Measurements from ENCODE around the gene DGKE.

The DGKE gene

DNA sequence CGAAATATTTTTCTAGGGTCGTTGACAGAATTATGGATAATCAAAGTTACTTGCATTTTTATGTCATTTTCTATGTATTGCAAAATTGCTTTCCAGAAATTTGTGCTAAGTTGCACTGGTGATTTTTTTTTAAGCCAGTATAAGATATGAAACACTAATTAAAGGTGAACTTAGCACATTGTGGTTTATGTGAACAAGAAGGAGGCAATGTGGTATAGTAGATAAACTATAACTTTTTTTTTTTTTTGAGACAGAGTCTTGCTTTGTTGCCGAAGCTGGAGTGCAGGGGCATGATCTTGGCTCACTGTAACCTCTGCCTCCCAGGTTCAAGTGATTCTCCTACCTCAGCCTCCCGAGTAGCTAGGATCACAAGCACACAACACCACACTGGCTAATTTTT, 13.2 kb downstream of the DGKE start:
- DNase-seq (ENCODE audit: low read depth, low spot score) = no peak

- no peak for DNase-seq (ENCODE audit: low read depth, low spot score)
Observed at GRCh38 chr17:56849131-56849530, 15.2 kb downstream of the DGKE start.

- DNase-seq (ENCODE audit: low read depth, low spot score) = no peak
Observed at GRCh38 chr17:56850591-56850990, 16.6 kb downstream of the DGKE start.

GRCh38 chr17:56851008-56851407, 17.1 kb downstream of the DGKE start:
- DNase-seq (ENCODE audit: low read depth, low spot score) = no peak

GRCh38 chr17:56861899-56862298, 27.9 kb downstream of the DGKE start:
- DNase-seq (ENCODE audit: low read depth, low spot score) = no peak

GRCh38 chr17:56863974-56864373, 30.0 kb downstream of the DGKE start:
- no peak for DNase-seq (ENCODE audit: low read depth, low spot score)

- no peak for DNase-seq (ENCODE audit: low read depth, low spot score)
Observed at GRCh38 chr17:56866076-56866475, 32.1 kb downstream of the DGKE start.

DNA sequence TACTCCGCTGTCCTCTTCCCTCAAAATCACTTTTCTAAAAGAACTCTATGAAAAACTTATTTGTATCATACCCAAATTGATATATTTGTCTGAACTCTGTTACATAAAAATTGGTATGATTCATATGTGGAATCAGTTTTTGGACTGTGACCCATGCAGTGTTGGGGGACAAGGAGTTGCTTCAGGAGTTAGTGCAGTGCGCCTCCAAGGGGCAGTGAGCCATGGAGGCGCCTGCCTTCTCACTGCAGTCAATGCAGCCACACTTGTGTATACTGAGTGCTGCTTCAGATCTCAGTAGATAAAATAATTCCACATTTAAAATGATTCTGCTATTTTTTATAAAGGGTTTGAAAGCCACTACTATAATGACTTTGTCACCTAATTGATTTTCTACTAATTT, 32.5 kb downstream of the DGKE start:
- DNase-seq (ENCODE audit: low read depth, low spot score) = no peak

- no peak for DNase-seq (ENCODE audit: low read depth, low spot score)
Observed at GRCh38 chr17:56867948-56868376, 34.0 kb downstream of the DGKE start.

GRCh38 chr17:56868716-56869115, 34.8 kb downstream of the DGKE start:
- DNase-seq (ENCODE audit: low read depth, low spot score) = no peak

GRCh38 chr17:56870081-56870651, 36.2 kb downstream of the DGKE start:
- no peak for DNase-seq (ENCODE audit: low read depth, low spot score)

DNA sequence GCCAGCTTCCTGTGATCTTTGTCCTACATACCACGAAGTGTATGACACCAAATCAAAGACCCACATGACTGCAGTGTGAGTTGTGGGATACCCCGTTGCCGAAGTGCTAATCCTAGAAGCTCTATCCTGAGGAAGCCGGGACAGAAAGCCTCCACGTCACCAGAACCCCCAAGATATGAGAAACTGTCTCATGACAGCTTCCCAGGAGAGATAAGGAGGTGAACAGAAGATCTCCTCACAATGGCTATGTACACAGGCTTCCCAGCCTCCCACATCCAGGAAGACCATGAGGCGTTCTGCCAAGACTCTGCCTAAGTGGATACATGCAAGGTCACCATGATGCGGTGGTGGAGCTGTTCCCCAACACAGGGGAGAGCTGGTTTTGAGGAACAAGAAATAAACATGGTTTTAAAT, 42.8 kb downstream of the DGKE start:
- no peak for DNase-seq (ENCODE audit: low read depth, low spot score)

DNA sequence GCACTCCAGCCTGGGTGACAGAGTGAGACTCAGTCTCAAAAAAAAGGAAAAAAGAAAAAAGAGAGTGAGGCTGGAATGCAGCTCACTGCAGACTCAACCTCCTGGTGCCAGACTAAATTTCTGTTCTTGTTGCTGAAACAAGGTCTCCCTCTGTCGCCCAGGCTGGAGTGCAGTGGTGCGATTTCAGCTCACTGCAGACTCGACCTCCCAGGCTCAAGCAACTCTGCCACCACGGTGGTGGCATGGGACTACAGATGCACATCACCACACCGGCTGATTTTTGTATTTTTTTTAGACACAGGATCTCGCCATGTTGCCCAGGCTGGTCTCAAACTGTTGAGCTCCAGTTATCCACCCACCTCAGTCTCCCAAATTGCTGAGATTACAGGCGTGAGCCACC, 45.3 kb downstream of the DGKE start:
- DNase-seq (ENCODE audit: low read depth, low spot score) = no peak

DNA sequence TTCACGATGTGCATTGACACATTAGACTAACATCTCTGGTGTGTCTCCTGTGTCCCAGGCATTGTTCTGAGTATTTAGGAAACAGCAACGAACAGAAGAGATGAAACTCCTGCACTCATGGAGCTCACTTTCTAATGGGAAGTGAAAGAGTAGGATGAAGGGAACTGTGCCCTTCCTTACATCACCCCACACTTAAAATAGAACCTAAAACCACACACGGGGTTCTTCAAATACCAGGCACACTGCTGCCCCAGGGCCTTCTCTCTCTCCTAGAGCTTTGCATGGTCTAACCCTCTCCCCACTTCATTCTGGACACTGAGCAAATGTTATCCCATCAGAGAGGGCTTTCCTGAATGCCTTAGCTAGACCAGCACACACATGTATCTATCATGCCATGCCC, 46.2 kb downstream of the DGKE start:
- DNase-seq (ENCODE audit: low read depth, low spot score) = no peak

- DNase-seq (ENCODE audit: low read depth, low spot score) = no peak
Observed at GRCh38 chr17:56880571-56880970, 46.6 kb downstream of the DGKE start.

GRCh38 chr17:56881685-56882295, 47.8 kb downstream of the DGKE start:
- DNase-seq (ENCODE audit: low read depth, low spot score) = no peak

DNA sequence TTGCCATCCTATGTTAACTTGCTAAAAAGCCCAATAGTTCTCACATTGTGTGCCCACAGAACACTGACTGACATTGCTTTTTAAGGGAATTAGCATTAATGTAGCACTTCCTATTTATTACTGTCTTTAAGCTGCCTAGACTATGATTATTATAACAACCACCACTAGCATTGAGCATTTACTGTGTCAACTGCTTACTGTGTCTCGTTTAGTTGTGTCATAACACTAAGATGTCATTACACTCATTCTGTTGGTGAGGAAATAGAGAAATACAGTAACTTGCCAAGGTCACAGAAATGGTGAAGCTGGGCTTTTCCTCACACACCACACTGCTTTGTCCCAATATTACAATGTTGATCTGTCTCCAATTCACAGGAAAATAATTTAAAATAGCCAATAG, 49.7 kb downstream of the DGKE start:
- no peak for DNase-seq (ENCODE audit: low read depth, low spot score)

- DNase-seq (ENCODE audit: low read depth, low spot score) = no peak
Observed at GRCh38 chr17:56884483-56885311, 50.7 kb downstream of the DGKE start.

DNA sequence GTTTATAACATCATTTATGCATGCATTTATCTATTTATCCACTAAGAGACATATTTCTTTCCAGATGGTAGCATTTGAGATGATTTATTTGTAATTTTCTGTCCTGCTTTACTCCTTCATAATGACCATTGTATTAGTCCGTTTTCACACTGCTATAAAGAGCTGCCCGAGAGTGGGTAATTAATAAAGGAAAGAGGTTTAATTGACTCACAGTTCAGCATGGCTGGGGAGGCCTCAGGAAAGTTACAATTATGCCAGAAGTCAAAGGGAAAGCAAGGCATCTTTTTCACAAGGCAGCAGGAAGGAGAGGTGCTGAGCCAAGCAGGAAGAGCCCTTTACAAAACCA, 51.3 kb downstream of the DGKE start:
- no peak for DNase-seq (ENCODE audit: low read depth, low spot score)

DNA sequence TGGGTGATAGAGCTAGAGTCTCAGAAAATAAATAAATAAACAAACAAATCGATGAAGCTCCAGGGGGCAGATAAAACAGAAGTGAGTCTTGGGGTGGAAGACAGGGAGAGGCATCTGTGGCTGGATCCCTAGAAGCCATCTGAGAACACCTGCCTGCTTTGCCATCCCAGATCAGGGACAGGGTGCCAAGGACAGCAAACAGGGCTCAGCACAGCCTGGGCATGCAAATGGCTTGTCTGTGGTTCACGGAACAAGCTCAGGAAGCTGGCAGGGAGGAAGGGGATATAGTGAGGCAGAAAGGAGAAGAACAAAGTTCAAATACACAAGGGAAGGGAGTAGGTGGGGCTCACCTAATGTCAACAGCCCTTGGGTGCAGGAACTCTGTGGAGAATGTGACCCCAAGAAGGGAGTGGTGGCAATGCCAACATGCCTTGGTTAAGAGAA, 52.4 kb downstream of the DGKE start:
- DNase-seq (ENCODE audit: low read depth, low spot score) = no peak

GRCh38 chr17:56887105-56887504, 53.2 kb downstream of the DGKE start:
- no peak for DNase-seq (ENCODE audit: low read depth, low spot score)

DNA sequence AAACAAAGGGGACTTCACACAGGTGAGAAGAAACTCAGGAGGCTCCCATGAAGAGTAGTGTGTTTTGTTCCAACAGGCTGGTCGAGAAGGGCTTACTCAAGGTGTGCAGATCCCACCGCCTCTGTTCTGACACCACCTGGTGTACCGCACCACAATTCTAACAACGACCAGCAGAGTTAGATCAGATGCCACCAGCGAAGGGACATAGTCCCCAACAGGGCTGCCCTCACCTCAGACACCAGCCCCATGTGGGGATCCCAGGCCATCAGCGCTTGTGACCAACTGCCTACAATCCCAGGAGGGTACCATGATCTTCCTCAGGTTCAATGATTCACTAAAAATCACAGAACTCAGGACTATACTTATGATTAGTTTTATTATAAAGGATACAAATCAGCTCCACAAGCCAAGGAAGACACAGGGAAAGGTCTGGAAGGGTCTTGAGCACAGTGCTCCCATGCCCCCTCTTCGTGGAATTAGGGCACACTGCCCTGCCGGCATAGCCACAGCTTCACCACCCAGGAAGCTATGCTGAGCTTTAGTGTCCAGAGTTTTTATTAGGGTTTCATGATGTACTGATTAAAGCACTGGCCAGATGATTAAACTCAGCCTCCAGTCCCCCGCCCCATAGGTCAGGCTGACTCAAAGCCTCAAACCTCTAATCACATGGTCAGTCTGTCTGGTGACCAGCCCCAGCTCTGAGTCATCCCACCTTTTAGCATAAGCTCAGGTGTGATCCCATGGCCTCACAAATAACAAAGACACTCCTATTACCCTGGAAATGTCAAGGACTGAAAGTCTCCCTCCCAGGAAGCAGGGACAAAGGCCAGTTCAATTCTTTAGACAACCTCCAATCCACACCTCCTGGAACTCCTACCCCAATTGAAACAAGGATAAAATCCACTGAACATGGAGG, 53.9 kb downstream of the DGKE start:
- no peak for DNase-seq (ENCODE audit: low read depth, low spot score)
